Spleen (tissue), 7 donors: Measurements from ENCODE around the gene KIF1A.

Experiments
- POLR2A ChIP-seq, 3 donors: fragments of 450-650 bp; IDR thresholded peaks; one replicate each; pipeline ENCODE4 v1.5.1; 2017; ENCODE audit warnings: antibody characterized with exemption in 3 of 3, mild to moderate bottlenecking in 1 of 3
- TF ChIP-seq, protein P1 (sequence below), 11 experiments: fragments of 200-600 bp in 7 of 11; fragments of 450-650 bp in 4 of 11; sonication (generic) in 4 of 11; IDR thresholded peaks in 8 of 11; conservative IDR thresholded peaks in 3 of 11; 1 replicate in 7 of 11; 2 replicates in 4 of 11; pipeline versions ENCODE4 v1.4.0 to v1.8.0; 2016 to 2021; ENCODE audit warnings: antibody characterized with exemption in 11 of 11, inconsistent platforms in 4 of 11, mild to moderate bottlenecking in 1 of 11
- donor health status: DM: no; HTN: no; CAD: no; lungs with moderate emphysema.
- donor health status: DM: no; HTN: no; CAD: no.
- donor health status: DM: no; HTN: no; CAD: no.

GRCh38 chr2:240820607-240821428 lies 799 bp upstream of the KIF1A start:
- TF ChIP-seq POLR2A (IDR thresholded peaks at IDR 0.05), result no peak
- TF ChIP-seq, protein P1, sequence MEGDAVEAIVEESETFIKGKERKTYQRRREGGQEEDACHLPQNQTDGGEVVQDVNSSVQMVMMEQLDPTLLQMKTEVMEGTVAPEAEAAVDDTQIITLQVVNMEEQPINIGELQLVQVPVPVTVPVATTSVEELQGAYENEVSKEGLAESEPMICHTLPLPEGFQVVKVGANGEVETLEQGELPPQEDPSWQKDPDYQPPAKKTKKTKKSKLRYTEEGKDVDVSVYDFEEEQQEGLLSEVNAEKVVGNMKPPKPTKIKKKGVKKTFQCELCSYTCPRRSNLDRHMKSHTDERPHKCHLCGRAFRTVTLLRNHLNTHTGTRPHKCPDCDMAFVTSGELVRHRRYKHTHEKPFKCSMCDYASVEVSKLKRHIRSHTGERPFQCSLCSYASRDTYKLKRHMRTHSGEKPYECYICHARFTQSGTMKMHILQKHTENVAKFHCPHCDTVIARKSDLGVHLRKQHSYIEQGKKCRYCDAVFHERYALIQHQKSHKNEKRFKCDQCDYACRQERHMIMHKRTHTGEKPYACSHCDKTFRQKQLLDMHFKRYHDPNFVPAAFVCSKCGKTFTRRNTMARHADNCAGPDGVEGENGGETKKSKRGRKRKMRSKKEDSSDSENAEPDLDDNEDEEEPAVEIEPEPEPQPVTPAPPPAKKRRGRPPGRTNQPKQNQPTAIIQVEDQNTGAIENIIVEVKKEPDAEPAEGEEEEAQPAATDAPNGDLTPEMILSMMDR (IDR thresholded peaks at IDR 0.05 in 8 of 11, conservative IDR thresholded peaks at IDR 0.05 in 3 of 11), result no peak
